ENCODE data around the gene OR2AT4. TPM values are rescaled to one million over a fixed set of nuclear protein-coding genes. Genes with fewer than 3 reads are reported as not detected.

Gene OR2AT4
- total and polyA plus RNA-seq, 2 donors (not counting 3 experiments of a cell fraction or from before 2014, with no cell fraction given), result not detected

GRCh38 chr11:75035256-75035655 lies 61.4 kb downstream of the OR2AT4 start:
- no peak overlapping the region for H3K4me3 ChIP-seq (replicated peaks in 1 of 3; ENCODE audit: insufficient read depth in 1 of 3, low read depth in 1 of 3, low read length in 3 of 3)
- intact Hi-C loops (cut with micrococcal nuclease), result no loop called here
- FAIRE-seq (no peak), DNase-seq (ENCODE audit: low read depth, low spot score) (no peak)
- BruUV-seq (replicated peaks), result no TSS peak
- H3K9me3 ChIP-seq (replicated peaks; ENCODE audit: control insufficient read depth, insufficient read depth, low read length), result no peaks in the 10 kb centered on the region
- dilution Hi-C loops (cut with MboI; ENCODE audit: extremely low pct_ligation_motif_present, low sequenced_read_pairs), result no loop called here
- H3K4me2 ChIP-seq (ENCODE audit: insufficient read depth, low read length), result no peak overlapping the region
- H3K9ac ChIP-seq (replicated peaks; ENCODE audit: extremely low read depth, insufficient read depth, low read length), result no peak overlapping the region
- H3K9me1 ChIP-seq (replicated peaks; ENCODE audit: control insufficient read depth, extremely low read depth, insufficient read depth, low read length), result no peaks in the 10 kb centered on the region
- POLR2A ChIA-PET, result no interaction called here
- CTCF ChIA-PET, result interaction anchor here (1.1 to 6.6 kb wide), 4 partner anchors 13 to 213 kb away, joined by 3 to 100 read pairs (median 44); no protein-coding TSS in a partner anchor
- no peaks in the 10 kb centered on the region for H3K79me2 ChIP-seq (ENCODE audit: control insufficient read depth, insufficient read depth, low read length)
- H3K4me1 ChIP-seq (ENCODE audit: control insufficient read depth, extremely low read depth, insufficient read depth, low read length), result peaks cover 8% of the 10 kb centered on the region
- H2AFZ ChIP-seq (ENCODE audit: low read depth, low read length), result no peak overlapping the region
- no peaks in the 10 kb centered on the region for H4K20me1 ChIP-seq (replicated peaks; ENCODE audit: control insufficient read depth, extremely low read depth, insufficient read depth, low read length)
- no peaks in the 10 kb centered on the region for H3K27me3 ChIP-seq (ENCODE audit: control insufficient read depth in 2 of 2, insufficient read depth in 2 of 2, low read length in 2 of 2)
- no peaks in the 10 kb centered on the region for H3K36me3 ChIP-seq (ENCODE audit: control insufficient read depth in 2 of 2, extremely low read depth in 1 of 2, insufficient read depth in 2 of 2, low read length in 2 of 2)
- no peak overlapping the region for H3K27ac ChIP-seq (ENCODE audit: insufficient read depth, low read depth, low read length)
- TF ChIP-seq MYC (IDR thresholded peaks at IDR 0.05; ENCODE audit: low read depth, low read length) (no peak), MAX (IDR thresholded peaks at IDR 0.05; ENCODE audit: insufficient read depth, insufficient read length) (no peak), POLR2AphosphoS5 (IDR thresholded peaks at IDR 0.05; ENCODE audit: insufficient read depth, low read depth, low read length) (no peak), POLR2A (IDR thresholded peaks at IDR 0.05; ENCODE audit: low read depth, low read length) (no peak), CTCF (IDR thresholded peaks at IDR 0.05; ENCODE audit: extremely low read depth in 1 of 2, insufficient read depth in 1 of 2, low read depth in 1 of 2, low read length in 2 of 2) (no peak), GATA2 (IDR thresholded peaks at IDR 0.05; ENCODE audit: insufficient read depth, insufficient read length, low read depth, low read length) (no peak), FOS (IDR thresholded peaks at IDR 0.05; ENCODE audit: borderline replicate concordance, insufficient read depth, low read length) (no peak), EZH2 (IDR thresholded peaks at IDR 0.05; ENCODE audit: borderline replicate concordance, low read depth, low read length, severe bottlenecking) (no peak), JUN (IDR thresholded peaks at IDR 0.05; ENCODE audit: borderline replicate concordance, insufficient read depth, insufficient read length, low read depth) (no peak)
